Measurements from ENCODE around the gene AMY2B.
"Not testable (repeated sequence)": the region's sequence is repeated elsewhere in the genome, so short reads cannot be mapped to it uniquely, and the experiment has no call there.

The AMY2B gene

DNA sequence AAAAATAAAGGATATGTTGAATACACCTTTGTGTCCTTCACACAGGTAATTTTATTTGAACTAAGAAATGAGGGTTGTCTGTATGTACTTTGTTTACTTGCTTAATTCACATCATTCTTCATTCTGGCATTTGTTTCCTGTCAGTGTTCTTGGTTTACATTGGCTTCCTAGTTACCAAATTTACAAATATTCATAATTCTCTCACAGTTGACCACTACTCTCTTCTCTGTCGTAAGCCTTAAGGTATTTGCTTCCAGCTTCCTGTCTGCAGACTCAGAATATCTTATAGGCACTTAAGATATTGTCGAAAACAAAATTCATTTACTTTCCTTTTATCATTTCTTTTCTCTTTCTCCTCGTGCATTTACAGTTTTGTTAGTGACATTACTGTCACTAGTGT, 30.0 kb upstream of the AMY2B start:
- TF ChIP-seq, protein P1, sequence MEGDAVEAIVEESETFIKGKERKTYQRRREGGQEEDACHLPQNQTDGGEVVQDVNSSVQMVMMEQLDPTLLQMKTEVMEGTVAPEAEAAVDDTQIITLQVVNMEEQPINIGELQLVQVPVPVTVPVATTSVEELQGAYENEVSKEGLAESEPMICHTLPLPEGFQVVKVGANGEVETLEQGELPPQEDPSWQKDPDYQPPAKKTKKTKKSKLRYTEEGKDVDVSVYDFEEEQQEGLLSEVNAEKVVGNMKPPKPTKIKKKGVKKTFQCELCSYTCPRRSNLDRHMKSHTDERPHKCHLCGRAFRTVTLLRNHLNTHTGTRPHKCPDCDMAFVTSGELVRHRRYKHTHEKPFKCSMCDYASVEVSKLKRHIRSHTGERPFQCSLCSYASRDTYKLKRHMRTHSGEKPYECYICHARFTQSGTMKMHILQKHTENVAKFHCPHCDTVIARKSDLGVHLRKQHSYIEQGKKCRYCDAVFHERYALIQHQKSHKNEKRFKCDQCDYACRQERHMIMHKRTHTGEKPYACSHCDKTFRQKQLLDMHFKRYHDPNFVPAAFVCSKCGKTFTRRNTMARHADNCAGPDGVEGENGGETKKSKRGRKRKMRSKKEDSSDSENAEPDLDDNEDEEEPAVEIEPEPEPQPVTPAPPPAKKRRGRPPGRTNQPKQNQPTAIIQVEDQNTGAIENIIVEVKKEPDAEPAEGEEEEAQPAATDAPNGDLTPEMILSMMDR (IDR thresholded peaks at IDR 0.05; ENCODE audit: low read depth, low read length), result no peak
- DNase-seq (ENCODE audit: low read depth in 2 of 2), result no peak
- H3K4me3 ChIP-seq (replicated peaks in 1 of 2; ENCODE audit: low read depth in 2 of 2, low read length in 2 of 2), result no peak overlapping the region

- TF ChIP-seq, protein P1 (IDR thresholded peaks at IDR 0.05; ENCODE audit: low read depth, low read length), result no peak
- DNase-seq (ENCODE audit: low read depth in 2 of 2), result no peak
Measured at GRCh38 chr1:103546496-103546895, 24.9 kb upstream of the AMY2B start.

GRCh38 chr1:103547840-103548239, 23.5 kb upstream of the AMY2B start:
- TF ChIP-seq, protein P1 (IDR thresholded peaks at IDR 0.05; ENCODE audit: low read depth, low read length), result no peak
- no peak for DNase-seq (ENCODE audit: low read depth in 2 of 2)
- H3K4me3 ChIP-seq (replicated peaks in 1 of 2; ENCODE audit: low read depth in 2 of 2, low read length in 2 of 2), result no peak overlapping the region

More at GRCh38 chr1:103546496-103546895, 24.9 kb upstream of the AMY2B start:
- H3K4me3 ChIP-seq (replicated peaks in 1 of 2; ENCODE audit: low read depth in 2 of 2, low read length in 2 of 2), result no peak overlapping the region

DNA sequence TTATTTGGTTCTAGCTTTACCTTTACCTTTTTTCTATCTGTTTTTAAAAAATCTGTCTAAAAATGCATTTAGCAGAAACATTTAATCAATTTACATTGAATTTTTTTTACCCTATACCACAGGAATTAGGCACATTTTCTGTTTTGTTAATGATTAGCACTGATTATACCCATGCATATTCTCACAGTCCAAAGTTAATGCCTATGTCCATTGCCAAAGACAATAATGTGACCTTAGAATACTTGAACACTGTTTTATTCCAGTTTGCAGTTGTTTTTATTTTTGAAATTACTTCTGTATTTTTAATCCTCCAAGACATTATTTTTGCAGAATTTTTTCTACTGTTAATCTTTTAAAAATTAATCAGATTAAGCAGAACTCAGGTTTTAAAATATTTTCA, 11.0 kb upstream of the AMY2B start:
- TF ChIP-seq, protein P1 (IDR thresholded peaks at IDR 0.05; ENCODE audit: low read depth, low read length), result no peak
- no peak overlapping the region for H3K4me3 ChIP-seq (replicated peaks in 1 of 2; ENCODE audit: low read depth in 2 of 2, low read length in 2 of 2)
- no peak for DNase-seq (ENCODE audit: low read depth in 2 of 2)

DNA sequence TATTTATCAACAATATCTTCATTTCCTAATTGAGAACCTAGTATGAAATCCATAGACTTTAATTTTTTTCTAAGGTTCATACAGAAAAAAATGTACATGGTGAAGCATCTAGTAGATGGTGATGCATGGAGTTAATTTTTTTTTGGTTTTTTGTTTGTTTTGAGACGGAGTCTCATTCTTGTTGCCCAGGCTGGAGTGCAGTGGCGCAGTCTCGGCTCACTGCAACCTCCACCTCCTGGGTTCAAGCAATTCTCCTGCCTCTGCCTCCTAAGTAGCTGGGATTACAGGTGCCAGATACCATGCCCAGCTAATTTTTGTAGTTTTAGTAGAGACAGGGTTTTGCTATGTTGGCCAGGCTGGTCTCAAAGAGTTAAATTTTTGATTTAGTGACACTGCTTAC, 10.3 kb upstream of the AMY2B start:
- H3K4me3 ChIP-seq (replicated peaks in 1 of 2; ENCODE audit: low read depth in 2 of 2, low read length in 2 of 2); DNase-seq (ENCODE audit: low read depth in 2 of 2): not testable (repeated sequence)

DNA sequence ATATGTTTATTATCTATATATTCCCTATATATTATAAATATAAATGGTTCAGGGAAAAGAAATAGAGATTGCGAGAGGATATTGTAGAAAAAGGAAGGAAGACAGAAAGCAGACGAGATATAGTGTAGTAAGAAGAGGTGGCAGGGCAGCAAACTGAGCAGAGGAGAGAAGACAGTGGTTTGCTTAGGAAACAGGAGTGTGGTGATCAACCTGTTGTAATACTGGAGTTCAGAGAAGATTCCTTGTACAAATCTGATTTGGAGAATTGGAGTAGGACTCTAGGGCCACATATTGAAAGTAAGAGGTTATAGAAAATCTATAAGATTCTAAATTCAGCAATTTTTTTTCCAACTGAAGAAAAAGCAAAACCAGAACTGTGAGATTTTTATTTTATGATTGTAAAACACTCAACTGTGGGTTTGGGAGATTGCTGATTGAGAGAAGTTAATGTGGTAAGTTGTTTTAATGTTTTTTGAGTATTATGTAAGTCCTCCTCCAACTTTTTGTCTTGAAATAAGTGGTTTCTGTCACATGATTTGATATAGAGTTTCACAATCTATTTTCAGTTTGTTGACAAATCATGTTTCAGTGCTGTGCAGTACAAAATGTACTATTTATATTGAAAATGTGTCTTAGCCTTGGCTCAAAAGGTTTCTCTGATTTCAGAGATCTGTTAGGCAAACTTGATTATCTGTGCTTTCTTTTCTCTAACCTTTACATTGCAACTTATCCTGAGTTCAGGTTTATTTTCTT, 9.6 kb upstream of the AMY2B start:
- peak; percentile 53 to 56 for DNase-seq (ENCODE audit: low read depth in 2 of 2)
- H3K4me3 ChIP-seq (replicated peaks in 1 of 2; ENCODE audit: low read depth in 2 of 2, low read length in 2 of 2), result no peak overlapping the region
- TF ChIP-seq, protein P1 (IDR thresholded peaks at IDR 0.05; ENCODE audit: low read depth, low read length), result no peak

DNA sequence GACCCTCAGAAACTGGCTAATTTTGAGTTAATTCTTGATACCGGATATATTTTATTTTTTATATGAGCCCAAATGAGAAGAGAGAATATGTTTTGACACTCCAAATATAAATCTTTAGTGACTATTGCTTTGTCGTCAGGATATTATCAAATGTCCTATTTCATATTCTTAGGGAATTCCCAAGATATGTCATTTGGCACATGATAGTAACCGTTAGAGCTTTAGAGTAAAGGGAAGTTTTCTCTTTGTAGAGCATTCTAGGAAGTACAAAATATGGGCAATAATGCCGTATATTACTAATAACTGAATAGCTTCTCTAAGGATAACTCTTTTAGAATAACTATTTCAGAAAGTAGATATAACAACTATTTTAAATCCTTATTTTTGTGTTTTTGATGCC, 8.3 kb upstream of the AMY2B start:
- no peak for DNase-seq (ENCODE audit: low read depth in 2 of 2)
- H3K4me3 ChIP-seq (replicated peaks in 1 of 2; ENCODE audit: low read depth in 2 of 2, low read length in 2 of 2), result no peak overlapping the region
- TF ChIP-seq, protein P1 (IDR thresholded peaks at IDR 0.05; ENCODE audit: low read depth, low read length), result no peak

Data from cardiac fibroblast (primary cell).